GM21381 (cell line): ENCODE results near the gene BAIAP2L2.
"Not testable (repeated sequence)": the region's sequence is repeated elsewhere in the genome, so short reads cannot be mapped to it uniquely, and the experiment has no call there.

Experiments used
- ATAC-seq: cut with Tn5 transposase; IDR thresholded peaks from one replicate; pipeline ENCODE4 v1.9.1; 2021; ENCODE audit warnings: mild to moderate bottlenecking, moderate library complexity; ENCODE audit not compliant: unreplicated experiment

The BAIAP2L2 gene

GRCh38 chr22:38129021-38129420 lies 18.5 kb upstream of the BAIAP2L2 start:
- ATAC-seq = no peak

DNA sequence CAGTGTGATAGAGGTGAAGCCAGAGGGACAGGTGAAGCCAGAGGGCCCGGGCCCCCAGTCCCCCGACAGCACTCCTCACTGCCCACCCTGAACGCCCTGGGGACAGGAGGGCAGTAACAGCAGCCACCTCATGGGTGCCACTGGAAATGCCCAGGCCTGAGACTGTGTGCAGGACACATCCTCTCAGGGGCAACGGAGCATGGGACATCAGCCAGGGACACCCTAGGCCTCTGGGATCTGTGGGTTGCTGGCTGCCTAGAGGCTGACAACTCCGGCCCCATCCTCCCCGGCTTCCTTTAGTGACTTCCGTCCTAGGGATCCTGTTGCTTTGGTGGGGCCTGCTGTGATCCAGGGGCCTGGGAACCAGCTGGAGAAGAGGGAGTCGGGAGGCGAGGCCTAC lies 17.4 kb upstream of the BAIAP2L2 start:
- ATAC-seq = no peak

DNA sequence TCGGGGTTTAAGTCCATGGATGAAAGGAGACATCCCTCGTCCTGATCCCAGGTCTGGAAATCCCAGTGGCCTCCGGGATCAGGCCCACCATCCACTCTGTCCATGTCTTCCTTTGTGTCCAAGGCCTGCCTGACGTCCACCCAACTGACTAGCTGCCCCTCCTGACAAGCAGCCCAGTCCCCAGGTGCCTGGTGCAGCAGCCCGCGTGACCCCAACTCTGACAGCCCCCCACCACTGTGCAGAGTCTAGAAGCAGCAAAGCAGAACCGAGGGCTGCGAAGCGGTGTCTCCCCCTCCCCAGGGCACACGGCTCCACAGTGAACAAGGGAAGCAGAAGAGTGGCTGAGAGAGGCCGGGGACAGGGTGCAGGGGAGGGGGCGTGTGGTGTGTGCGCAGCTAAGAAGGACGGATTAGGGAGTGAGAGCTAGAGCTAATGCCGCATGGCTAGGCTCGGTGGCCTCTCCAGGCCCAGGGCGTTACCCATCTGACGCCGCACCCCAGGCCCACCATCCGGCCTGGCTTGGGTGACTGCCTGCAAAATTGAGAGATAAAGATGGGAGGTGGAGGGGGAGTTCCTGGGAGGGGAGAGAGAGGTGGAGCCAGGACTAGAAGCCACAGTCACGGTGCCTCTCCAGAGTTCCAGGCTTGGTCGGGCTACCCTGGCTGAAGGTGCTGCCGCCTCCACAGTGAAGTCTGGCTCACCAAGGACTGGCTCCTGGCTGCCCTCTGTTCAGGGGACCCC lies 16.6 kb upstream of the BAIAP2L2 start:
- no peak for ATAC-seq

DNA sequence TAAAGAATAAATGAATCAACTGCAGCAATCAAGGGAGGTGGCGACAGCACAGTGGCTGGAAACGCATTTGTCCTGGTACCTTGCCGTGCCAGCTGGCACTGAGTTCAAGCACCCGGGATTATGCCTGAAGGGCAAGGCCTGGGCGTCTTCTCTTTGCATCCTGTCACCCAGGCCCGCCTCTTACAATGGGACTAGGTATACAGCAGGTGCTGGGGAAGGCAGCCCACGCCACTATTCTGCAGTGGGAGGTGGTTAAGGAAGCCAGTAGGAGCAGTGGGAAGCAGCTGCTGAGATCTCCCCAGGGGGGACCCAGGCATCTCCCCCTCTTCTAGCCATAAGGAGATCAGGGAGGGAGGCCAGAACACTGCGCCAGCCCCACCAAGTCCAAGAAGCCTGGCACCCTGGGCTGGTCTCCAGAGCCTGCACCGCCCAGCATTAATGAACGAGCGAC lies 15.3 kb upstream of the BAIAP2L2 start:
- no peak for ATAC-seq

DNA sequence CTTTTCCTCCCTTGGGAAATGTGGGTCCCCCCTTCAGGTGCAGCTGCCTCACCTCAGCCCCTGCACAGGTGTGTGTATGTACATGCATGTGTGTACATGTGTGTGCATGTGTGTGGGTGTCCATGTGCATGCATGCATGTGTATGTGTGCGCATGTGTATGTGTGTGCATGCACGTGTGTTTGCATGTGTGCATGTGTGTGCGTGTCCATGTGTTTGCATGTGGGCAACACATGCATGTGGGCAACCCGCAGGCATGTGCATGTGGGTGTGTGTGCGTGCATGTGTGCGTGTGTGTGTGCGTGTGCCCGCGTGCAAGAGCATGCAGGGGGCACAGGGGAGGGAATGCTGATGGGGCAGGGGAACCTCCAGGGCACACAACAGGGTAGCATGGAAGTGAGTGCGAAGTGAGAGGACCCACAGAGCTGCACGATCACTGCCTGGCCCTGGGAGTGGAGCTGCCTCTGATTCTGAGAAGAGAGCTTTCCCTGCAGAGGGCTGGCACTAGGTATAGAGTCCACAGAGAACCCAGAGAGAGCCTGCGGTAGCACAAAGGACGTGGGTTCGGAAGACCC lies 14.6 kb upstream of the BAIAP2L2 start:
- ATAC-seq = no peak

GRCh38 chr22:38124236-38124974 lies 13.9 kb upstream of the BAIAP2L2 start:
- no peak for ATAC-seq

GRCh38 chr22:38122616-38123015 lies 12.1 kb upstream of the BAIAP2L2 start:
- no peak for ATAC-seq

DNA sequence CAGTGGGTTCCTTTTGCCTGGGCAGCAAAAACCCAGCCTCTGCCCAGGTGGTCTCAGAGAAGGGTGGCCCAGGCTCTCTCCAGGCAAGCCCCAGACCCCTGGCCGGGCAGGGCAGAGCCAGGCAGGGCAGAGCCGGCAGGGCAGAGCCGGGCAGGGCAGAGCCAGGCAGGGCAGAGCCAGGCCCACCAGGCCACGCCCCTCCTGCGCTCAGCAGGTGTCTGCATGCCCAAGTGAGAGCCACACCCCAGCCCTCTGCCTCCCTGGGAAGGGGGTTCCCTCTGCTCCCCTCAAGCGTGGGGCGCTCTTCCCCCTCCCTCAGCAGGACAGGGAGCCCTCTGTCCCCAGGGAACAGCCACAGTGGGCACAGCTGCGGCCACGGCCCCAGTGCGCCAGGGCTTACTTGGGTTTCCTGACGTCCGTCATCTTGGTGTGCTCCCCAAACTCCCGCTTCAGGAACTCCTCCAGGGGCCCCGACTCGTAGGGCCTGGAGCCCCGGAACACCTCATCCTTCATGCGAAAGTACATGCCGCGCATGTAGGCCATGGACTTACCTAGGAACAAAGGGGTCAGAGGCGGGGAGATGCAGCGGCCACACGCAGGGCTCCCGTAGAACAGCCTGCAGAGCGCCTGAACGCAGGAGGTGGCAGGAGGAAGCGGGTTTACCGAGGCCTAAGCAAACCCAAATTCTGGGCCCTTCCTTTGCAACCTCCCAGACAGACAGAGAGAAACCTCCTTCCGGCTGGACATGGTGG lies 10.1 kb upstream of the BAIAP2L2 start:
- ATAC-seq = no peak

- not testable (repeated sequence) for ATAC-seq
Measured at GRCh38 chr22:38118747-38119146, 8.3 kb upstream of the BAIAP2L2 start.

DNA sequence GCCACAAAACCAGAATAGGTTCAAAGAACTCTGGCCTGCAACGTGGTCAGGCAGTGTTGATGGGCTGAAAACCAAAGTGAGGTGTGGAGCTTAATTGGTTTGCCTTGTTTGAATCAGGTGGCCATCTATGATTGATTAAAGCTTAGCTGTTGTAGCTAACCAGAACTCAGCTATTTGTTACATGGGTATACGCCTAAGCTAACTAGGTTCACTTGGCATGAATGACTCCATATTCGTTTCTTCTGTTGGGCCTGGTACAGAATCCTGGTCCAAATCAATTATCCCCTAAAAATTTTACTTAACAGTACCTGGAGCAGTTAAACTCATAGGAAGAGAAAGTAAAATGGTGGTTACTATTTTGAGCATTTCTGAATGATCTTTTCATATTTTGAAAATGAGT lies 7.7 kb upstream of the BAIAP2L2 start:
- no peak for ATAC-seq

- ATAC-seq = not testable (repeated sequence)
Measured at GRCh38 chr22:38117556-38117955, 7.1 kb upstream of the BAIAP2L2 start.

DNA sequence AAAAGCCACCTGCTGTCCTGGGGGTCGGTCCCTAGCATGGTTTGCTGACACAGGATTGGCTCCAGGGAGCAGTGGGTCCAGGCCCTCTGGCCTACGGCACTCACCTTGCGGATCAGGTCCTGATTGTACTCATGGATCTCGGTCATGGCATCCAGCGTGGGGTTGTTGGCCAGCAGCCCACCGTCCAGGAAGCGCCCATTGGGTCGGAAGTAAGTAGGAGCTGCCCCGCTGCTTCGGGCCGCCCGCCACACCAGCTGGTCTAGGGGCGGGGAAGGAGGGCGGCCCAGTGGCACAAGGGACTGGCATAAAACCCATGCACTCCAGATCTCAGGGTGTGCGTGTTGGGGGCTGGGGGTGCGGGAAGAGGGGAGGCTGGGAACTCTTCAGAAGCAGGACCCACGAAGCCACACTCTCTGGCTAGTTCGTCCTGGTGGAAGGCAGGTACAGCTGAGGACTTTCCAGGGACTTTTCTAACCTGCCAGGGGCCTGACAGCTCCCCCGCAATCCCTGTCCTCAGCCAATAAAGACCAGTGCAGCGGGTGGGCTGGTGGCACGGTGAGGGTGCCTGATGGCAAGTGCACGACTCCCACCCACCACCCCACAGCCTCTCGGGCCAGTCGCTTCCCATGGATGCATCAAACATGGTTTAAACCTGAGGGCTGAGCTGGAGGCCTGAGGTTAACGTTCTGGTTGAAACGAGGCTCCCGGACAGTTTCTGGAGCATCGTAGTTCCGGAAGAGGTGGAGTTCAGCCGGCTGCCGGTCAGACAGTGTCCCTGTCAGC lies 5.1 kb upstream of the BAIAP2L2 start:
- no peak for ATAC-seq

- no peak for ATAC-seq
Measured at GRCh38 chr22:38114484-38115398, 4.3 kb upstream of the BAIAP2L2 start.

GRCh38 chr22:38112381-38112780 lies 1.9 kb upstream of the BAIAP2L2 start:
- ATAC-seq = no peak

GRCh38 chr22:38111925-38112355 lies 1.5 kb upstream of the BAIAP2L2 start:
- no peak for ATAC-seq

DNA sequence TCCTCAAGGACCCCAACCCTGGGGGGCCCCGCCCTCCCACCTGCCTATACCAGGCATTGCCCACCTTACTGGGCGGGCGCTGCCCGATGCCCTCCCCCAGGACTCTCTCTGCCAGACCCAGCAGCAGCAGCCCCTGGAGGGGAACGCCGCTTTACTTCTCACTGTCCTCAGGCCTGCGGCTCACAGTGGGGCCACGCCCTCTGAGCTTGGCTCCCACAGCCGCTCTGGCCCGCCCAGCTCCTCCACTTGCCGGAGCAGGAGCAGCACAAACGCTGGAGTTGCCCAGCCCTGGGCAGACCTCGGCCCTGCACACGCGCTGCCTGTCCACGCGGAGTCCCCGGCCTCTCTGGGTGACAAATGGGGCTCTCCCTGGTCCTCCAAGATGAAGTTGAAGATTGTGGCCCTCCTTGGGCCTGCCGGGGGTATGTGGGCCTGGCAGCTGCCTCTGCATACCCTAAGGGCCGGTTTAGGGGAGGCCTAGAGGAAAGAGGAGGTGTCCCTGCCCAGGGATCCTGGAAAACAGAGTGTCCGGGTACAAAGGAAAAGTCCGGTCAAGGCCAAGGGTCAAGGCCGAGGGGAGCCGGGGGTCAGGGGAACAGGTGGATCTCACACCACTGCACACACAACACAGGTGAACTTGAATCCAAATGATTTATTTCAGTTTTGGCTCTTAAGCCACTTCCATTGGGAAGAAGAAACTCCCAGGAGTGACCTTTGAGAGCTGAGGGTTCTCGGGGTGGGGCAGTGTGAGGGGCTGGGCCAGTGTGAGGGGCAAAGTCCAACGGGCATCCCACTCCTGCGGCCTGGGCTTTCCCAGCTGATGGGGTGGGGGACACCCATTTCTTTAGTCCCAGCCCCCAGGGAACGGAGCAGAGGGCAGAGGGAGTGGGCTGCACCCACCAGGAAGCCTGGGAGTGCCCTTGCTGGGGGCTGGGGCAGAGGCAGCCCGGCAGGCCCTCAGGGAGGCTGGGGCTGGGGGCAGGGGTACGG lies 674 bp upstream of the BAIAP2L2 start:
- no peak for ATAC-seq

GRCh38 chr22:38109371-38110001 lies 998 bp downstream of the BAIAP2L2 start:
- ATAC-seq = no peak
